Upper lobe of left lung (tissue), 6 donors: ENCODE measurements around the gene TBC1D17. TPM values are rescaled to one million over a fixed set of nuclear protein-coding genes. Genes with fewer than 3 reads are reported as not detected.

Source experiments
- ATAC-seq, 2 donors: fragments of 200-7000 bp; cut with Tn5 transposase; one replicate each; pipeline ENCODE4 v1.9.1; 2022; ENCODE audit warnings: mild to moderate bottlenecking in 2 of 2, moderate library complexity in 2 of 2; ENCODE audit not compliant: low FRiP score in 2 of 2
- DNase-seq, 2 donors: peaks; one replicate each; pipeline ENCODE4 v3.0.0-alpha.2; 2019 to 2020
- H3K27ac ChIP-seq, 4 donors: fragments of 200-600 bp; sonication (generic); one replicate each; pipeline ENCODE4 v1.5.1; 2016 to 2019
- H3K27me3 ChIP-seq, 4 donors: fragments of 200-600 bp; sonication (generic); one replicate each; pipeline ENCODE4 v1.5.1; 2017 to 2019
- H3K36me3 ChIP-seq, 4 donors: fragments of 200-600 bp; sonication (generic); one replicate each; pipeline ENCODE4 v1.5.1; 2016 to 2019
- H3K4me1 ChIP-seq, 4 donors: fragments of 200-600 bp; sonication (generic); one replicate each; pipeline ENCODE4 v1.5.1; 2018 to 2019
- H3K4me3 ChIP-seq, 4 donors: fragments of 200-600 bp; sonication (generic); one replicate each; pipeline ENCODE4 v1.5.1; 2017 to 2019; ENCODE audit warnings: mild to moderate bottlenecking in 2 of 4, moderate library complexity in 1 of 4
- H3K9me3 ChIP-seq, 4 donors: fragments of 200-600 bp; sonication (generic); one replicate each; pipeline ENCODE4 v1.5.1; 2018 to 2019
- EP300 ChIP-seq, 4 donors: sonication (generic); formaldehyde crosslinking; IDR thresholded peaks; one replicate each; pipeline ENCODE4 v1.5.1; 2017; ENCODE audit warnings: antibody characterized with exemption in 4 of 4, control low read depth in 2 of 4
- POLR2A ChIP-seq, 4 donors: fragments of 450-650 bp; IDR thresholded peaks; one replicate each; pipeline ENCODE4 v1.5.1; 2016 to 2017; ENCODE audit warnings: antibody characterized with exemption in 4 of 4, mild to moderate bottlenecking in 2 of 4
- POLR2AphosphoS5 ChIP-seq, 2 donors: sonication (generic); formaldehyde crosslinking; IDR thresholded peaks; one replicate each; pipeline ENCODE4 v1.5.1; 2017; ENCODE audit warnings: antibody characterized with exemption in 2 of 2
- WGBS, 2 donors: methylation state at CpG; one replicate each; pipeline ENCODE4 v1.1.5; 2017 to 2018; 5-methylcytosine and 5-hydroxymethylcytosine counted together
- total RNA-seq, 6 donors: library from RNA; depleted of rRNA in 4 of 6; stranded (reverse); fragments of >200 nt in 4 of 6; gene quantifications; one replicate each; pipeline versions ENCODE4 v1.1.0 to v1.2.1, GENCODE V29; 2016 to 2021
- TF ChIP-seq, protein P1 (sequence below), 6 experiments: fragments of 450-650 bp in 4 of 6; fragments of 200-600 bp in 2 of 6; sonication (generic) in 2 of 6; IDR thresholded peaks; one replicate each; pipeline ENCODE4 v1.5.1; 2016 to 2019; ENCODE audit warnings: antibody characterized with exemption in 6 of 6
- donor health status: DM: no; HTN: no; CAD: no; lungs with moderate emphysema.
- donor health status: DM: no; HTN: yes; CAD: no; lungs with severe emphysema.

The TBC1D17 gene
- total RNA-seq, 6 donors from 2014 or later = 22.9 to 140 (median 61.2) TPM

DNA sequence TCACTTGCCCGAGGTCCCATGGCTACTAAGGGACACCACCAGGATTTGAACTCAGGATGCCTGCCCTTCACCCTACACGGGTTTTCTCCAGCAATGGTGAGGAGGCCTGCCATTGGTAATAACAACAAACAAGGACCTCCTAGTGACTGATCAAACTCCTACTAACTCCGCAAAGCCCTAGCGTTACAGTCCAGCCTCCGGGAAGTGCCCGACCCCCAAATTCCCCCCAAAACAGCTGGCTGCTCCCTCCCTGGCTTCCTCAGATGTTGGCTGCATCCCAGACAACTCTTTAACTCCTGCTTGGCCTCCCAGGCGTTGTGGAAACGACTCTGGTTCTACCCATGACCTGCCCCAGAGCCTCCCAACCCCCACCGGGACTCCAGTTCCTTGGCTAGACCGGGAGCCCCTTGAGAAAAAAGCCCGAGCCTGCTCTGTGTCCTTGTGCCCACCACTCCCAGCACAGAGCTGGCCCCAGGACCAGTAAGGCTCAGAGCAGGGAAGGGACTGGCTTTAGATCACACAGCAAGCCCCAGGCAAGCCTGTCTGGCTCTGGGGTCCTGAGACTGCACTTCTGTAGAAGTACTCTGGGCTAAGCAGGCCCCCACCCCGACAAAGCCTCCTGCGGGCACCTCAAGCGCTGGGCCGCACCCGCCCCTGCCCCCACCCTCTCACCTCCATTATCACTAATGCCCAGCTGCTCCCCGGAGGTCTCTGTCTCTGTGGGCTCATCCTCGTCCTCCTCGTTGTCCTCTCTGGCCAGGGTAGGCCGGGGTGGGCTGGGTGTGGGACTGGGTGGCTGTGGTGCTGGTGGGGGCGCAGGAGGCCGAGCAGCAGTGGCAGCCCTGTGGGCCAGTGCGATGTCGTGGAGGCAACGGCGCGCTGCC is 5.0 kb upstream of the TBC1D17 start:
- DNase-seq = no peak
- no peak for TF ChIP-seq POLR2A (IDR thresholded peaks at IDR 0.05)
- no peak for TF ChIP-seq POLR2AphosphoS5 (IDR thresholded peaks at IDR 0.05)
- no peak for TF ChIP-seq EP300 (IDR thresholded peaks at IDR 0.05)
- TF ChIP-seq, protein P1, sequence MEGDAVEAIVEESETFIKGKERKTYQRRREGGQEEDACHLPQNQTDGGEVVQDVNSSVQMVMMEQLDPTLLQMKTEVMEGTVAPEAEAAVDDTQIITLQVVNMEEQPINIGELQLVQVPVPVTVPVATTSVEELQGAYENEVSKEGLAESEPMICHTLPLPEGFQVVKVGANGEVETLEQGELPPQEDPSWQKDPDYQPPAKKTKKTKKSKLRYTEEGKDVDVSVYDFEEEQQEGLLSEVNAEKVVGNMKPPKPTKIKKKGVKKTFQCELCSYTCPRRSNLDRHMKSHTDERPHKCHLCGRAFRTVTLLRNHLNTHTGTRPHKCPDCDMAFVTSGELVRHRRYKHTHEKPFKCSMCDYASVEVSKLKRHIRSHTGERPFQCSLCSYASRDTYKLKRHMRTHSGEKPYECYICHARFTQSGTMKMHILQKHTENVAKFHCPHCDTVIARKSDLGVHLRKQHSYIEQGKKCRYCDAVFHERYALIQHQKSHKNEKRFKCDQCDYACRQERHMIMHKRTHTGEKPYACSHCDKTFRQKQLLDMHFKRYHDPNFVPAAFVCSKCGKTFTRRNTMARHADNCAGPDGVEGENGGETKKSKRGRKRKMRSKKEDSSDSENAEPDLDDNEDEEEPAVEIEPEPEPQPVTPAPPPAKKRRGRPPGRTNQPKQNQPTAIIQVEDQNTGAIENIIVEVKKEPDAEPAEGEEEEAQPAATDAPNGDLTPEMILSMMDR (IDR thresholded peaks at IDR 0.05) = no peak
- no peaks in the 10 kb centered on the region for H3K9me3 ChIP-seq
- no peak for ATAC-seq
- H3K36me3 ChIP-seq = peaks cover 0 to 14% (median 7%) of the 10 kb centered on the region in 4 donors
- WGBS, 2 donors = 78 to 89% methylated on average over 3 to 27 of the region's 27 CpGs
- peak overlapping the region in 1 of 4 donors; percentile 32 for H3K27ac ChIP-seq
- no peaks in the 10 kb centered on the region for H3K27me3 ChIP-seq
- H3K4me1 ChIP-seq = peaks cover 32 to 51% (median 40%) of the 10 kb centered on the region in 4 donors
- no peak overlapping the region for H3K4me3 ChIP-seq

DNA sequence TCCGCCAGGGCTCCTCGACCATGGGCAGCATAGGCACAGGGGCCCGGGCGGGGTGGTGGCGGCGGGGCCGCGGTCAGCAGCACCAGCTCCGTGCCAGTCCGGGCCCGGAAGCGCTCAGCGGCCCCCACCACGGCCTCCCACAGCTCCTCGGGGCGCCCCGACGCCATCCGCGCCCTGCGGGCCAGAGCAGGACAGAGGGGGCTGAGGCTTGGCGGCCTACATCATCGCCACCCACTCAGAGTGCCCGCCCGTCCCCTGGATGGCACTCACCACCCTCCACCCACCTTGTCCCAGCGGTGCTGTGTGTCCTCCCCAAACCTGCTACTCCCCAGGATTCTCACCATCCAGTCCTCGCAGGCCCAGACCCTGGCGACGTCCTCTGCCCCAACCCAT is 4.4 kb upstream of the TBC1D17 start:
- Histone ChIP-seq H3K27me3 (no peaks in the 10 kb centered on the region), H3K4me3 (no peak overlapping the region), H3K4me1 (peaks cover 29 to 47% (median 37%) of the 10 kb centered on the region in 4 donors), H3K36me3 (peaks cover 0 to 14% (median 7%) of the 10 kb centered on the region in 4 donors), H3K9me3 (no peaks in the 10 kb centered on the region), H3K27ac (peak overlapping the region in 1 of 4 donors; percentile 32)
- peak in 1 of 2 donors; percentile 86 for DNase-seq
- 92 to 93% methylated on average over 4 to 16 of the region's 29 CpGs for WGBS, 2 donors
- no peak for ATAC-seq
- TF ChIP-seq EP300 (IDR thresholded peaks at IDR 0.05) (no peak), POLR2A (IDR thresholded peaks at IDR 0.05) (no peak), POLR2AphosphoS5 (IDR thresholded peaks at IDR 0.05) (no peak)
- TF ChIP-seq, protein P1 (IDR thresholded peaks at IDR 0.05) = no peak

DNA sequence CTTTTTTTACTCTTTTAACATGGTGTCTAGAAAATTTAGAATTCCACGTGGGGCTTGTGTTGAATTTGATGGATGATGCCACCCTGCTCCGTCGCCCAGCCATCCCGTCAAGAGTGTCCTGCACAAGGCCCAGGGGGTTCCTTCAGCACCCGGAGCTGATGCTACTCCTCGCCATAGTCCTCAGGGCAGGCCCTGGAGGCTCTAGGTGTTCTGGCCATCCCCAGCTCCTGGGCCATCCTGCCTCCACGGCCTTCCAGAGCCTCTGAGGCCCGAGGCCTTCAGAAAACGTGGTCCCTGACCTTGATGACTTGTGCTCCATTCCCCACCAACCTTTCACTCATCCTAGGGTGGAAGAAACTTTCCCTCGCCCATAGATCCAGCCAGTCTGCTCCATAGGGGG is 3.7 kb upstream of the TBC1D17 start:
- H3K27ac ChIP-seq = no peak overlapping the region
- 89 to 93% methylated on average over 10 of the region's 10 CpGs for WGBS, 2 donors
- no peaks in the 10 kb centered on the region for H3K9me3 ChIP-seq
- TF ChIP-seq POLR2AphosphoS5 (IDR thresholded peaks at IDR 0.05) (no peak), EP300 (IDR thresholded peaks at IDR 0.05) (no peak), POLR2A (IDR thresholded peaks at IDR 0.05) (no peak)
- TF ChIP-seq, protein P1 (IDR thresholded peaks at IDR 0.05) = no peak
- DNase-seq (no peak), ATAC-seq (no peak)
- H3K4me1 ChIP-seq = peaks cover 28 to 47% (median 37%) of the 10 kb centered on the region in 4 donors
- peaks cover 0 to 14% (median 7%) of the 10 kb centered on the region in 4 donors for H3K36me3 ChIP-seq
- H3K4me3 ChIP-seq = no peak overlapping the region
- no peaks in the 10 kb centered on the region for H3K27me3 ChIP-seq

DNA sequence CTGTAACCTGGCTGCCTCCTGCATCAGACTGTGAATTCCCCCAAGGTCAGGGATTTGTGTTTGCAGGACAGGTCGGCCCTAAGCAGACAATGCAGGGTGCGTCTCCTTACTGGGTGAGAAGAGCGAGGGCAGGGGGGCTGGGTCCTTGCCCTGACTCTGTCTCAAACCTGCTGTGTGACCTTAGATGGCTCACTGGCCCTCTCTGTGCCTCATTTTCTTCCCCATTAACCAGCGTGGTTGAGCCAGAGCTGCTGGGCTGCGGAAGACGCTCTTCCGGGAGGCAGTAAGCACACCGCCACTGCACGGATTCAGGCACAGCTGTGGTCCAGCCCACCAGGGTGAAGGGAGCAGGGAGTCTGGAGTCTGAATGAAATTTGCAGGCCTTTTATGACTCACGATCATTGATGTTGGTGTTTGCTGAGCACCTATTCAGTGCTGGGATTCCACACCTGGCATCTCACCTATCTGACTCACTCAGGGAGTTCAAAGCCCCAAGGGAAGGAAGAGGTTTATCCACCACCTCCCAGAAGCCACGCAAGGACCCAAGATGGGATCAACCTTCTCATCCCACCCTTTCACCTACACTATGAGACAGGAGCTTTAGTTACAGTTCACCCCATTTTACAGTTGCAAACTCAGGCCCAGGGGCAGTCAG is 2.9 kb upstream of the TBC1D17 start:
- ATAC-seq = no peak
- WGBS, 2 donors = 97 to 98% methylated on average over 8 to 11 of the region's 11 CpGs
- H3K4me1 ChIP-seq = peaks cover 26 to 45% (median 38%) of the 10 kb centered on the region in 4 donors
- no peaks in the 10 kb centered on the region for H3K9me3 ChIP-seq
- H3K27me3 ChIP-seq = no peaks in the 10 kb centered on the region
- no peak overlapping the region for H3K4me3 ChIP-seq
- no peak for DNase-seq
- H3K27ac ChIP-seq = peak overlapping the region in 1 of 4 donors; percentile 99
- TF ChIP-seq, protein P1 (IDR thresholded peaks at IDR 0.05) = no peak
- no peak for TF ChIP-seq EP300 (IDR thresholded peaks at IDR 0.05)
- H3K36me3 ChIP-seq = peaks cover 3 to 18% (median 9%) of the 10 kb centered on the region in 4 donors
